Tongue (tissue), 2 donors: ENCODE results near the gene DPEP2NB. TPM values are rescaled to one million over a fixed set of nuclear protein-coding genes. Genes with fewer than 3 reads are reported as not detected.
"Not testable (repeated sequence)": the region's sequence is repeated elsewhere in the genome, so short reads cannot be mapped to it uniquely, and the experiment has no call there.

Experiments
- DNase-seq: peaks from one replicate; pipeline ENCODE4 v3.0.0-alpha.2; 2015
- total RNA-seq: library from RNA; depleted of rRNA; stranded (reverse); fragments of >200 nt; gene quantifications from one replicate; pipeline ENCODE4 v1.2.3, GENCODE V29; 2014

DPEP2NB gene
- total RNA-seq, 1 donor from 2014 or later, result not detected

DNA sequence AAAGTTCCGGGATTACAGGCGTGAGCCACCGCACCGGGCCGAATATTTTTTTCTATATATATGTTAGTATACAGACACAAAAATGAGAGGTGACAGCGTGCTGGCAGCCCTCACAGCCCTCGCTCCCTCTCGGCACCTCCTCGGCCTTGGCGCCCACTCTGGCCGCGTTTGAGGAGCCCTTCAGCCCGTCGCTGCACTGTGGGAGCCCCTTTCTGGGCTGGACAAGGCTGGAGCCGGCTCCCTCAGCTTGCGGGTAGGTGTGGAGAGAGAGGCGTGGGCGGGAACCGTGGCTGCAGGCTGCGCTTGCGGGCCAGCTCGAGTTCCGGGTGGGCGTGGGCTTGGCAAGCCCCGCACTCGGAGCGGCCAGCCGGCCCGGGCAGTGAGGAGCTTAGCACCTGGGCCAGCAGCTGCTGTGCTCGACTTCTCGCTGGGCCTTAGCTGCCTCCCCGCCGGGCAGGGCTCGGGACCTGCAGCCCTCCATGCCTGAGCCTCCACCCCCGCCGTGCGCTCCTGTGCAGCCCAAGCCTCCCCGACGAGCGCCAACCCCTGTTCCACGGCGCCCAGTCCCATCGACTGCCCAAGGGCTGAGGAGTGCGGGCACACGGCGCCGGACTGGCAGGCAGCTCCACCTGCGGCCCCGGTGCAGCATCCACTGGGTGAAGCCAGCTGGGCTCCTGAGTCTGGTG is 33.6 kb downstream of the DPEP2NB start:
- no peak for DNase-seq

DNA sequence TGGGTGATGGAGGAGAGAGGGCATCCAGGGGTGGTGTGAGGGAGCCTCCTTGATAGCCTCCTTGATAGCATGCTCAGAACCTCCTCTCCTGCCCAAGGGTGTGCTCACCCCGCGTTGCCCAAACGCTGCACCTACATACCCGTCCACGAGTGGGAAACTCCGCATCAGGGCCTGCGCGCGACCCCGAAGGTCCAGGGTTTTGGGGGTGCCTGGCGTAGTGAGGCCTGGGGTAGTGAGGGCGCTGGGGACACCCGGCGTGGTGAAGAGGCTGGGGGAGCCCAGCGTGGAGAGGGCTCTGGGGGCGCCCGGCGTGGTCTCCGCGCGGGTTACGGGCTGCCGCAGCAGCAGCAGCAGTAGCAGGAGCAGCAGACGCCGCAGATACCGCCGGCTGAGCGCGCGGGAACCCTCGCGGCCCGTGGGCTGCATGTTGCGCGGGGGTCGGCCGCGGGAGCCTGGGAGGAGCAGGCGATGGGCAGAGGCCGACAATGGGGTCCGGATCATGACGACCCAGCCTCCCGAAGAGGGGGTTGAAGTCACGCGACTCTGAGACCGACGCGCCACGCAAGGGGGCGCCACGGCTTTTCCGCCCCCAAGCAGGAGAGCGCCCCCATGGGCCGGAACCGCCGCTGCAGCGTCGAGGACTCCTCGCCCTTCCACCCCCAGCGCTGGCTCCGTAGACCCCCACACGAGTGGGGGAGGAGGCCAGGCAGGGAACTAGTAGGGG is 35.6 kb downstream of the DPEP2NB start, which contains the start of gene DPEP3:
Gene DPEP3, minus strand, starts transcription at position 545 of the 724 bp plus-strand sequence. Its CDS starts 119 bp downstream, at position 426.
- no peak for DNase-seq

DNA sequence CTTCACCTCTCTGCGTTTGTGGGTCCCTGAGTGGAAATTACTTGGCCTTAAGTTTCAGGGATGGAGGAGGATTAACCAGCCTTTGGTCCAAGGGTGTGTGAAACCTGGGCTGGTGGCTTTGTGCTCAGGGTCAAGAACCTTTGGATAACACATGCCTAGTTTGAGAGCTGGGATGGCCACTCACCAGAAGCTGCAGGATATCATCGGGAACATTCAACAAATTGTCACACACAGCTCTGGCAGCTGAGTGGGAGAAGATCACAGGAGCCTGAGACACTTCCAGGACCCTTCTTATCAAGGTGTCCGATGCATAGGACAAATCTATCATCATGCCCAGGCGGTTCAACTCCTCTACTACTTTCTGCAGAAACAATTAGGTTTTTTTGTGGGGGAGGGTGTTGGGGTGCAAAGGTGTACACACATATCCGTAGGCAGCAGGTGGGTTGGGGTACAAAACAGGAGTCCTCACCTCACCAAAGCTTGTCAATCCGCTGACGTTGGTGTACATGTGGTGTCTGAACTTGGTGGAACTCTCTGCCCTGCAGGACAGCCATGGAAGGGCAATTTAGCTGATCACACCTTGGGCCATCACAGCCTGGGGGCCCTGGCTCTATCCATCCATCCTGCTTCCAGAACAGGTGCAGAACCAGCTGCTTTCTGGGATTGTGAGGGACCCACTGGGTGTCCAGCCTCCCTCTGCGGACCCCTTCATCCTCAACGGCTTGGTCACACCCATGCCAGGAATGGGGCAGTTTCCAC is 38.1 kb downstream of the DPEP2NB start:
- DNase-seq, result no peak

DNA sequence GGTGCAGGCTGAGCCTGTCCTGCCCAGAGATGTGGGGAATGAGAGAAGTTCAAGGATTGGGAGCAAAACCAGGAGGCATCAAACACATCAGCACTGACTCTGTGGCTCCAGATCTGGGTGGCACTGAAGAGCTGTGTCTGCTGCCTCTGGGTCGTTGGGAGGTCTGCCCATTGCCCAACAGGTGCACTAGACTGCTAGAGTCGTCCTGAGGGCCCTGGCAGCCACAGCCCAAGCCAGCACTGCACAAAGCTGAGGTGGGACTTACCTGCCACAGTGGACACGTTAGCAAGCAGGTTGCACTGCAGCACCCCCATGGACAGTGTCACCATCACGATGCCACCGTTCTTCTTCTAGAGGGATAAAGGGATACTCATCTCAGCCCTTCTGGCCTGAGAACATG is 38.7 kb downstream of the DPEP2NB start:
- no peak for DNase-seq

DNA sequence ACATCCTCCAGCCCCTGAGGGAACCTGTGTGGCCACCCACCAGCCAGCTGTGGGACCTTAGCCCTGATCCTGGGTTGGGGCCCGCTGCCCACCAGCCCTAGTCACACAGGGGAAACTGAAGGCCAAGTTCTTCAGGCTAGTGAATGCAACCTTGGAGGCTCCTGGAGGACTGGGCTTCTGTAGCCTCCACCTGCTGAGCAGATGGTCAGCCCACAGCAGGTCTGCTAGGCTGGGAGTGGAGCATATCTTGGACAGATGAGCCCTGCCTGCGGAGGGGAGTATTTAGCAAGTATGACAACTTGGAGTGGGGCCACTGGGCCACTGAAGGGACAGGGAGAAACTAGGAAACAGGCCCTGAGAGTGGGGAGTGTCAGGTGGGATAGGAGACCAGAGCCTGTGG is 39.5 kb downstream of the DPEP2NB start:
- no peak for DNase-seq

DNA sequence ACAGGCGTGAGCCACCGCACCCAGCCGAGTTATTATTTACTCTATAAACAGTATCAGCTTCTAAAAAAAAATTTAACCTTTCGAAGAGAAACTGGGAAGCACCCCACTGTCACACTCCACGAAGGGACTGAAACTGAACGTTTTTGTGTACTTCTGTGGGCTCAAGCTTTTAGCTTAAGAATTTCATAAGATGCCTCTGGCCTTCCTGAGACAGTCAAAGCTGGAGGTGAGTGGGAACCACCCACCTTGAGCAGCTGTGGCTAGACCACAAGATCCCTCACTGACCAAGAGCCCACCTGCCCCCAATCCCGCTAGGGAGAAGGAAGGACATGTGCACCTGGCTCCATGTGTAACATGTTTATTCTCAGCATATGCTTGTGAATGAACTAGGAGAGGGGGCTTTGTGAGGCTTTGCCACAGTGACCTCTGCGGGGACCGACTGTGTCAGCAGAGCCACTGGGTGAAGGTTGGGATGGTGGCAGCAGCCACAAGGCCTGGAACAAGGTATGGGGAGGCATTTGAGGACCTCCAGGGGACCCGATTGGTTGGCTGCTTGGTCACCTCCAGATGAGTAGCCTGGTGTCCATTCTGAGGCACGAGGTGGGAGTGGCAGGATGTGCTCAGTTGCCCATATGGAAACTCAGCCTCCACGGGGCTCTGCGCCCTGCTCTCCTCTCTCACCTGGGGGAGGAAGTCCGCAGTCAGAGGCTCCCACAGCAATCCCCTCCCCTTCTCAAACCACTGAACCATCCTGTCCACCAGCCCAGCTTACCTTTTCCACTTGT is 40.2 kb downstream of the DPEP2NB start:
- DNase-seq, result no peak

DNA sequence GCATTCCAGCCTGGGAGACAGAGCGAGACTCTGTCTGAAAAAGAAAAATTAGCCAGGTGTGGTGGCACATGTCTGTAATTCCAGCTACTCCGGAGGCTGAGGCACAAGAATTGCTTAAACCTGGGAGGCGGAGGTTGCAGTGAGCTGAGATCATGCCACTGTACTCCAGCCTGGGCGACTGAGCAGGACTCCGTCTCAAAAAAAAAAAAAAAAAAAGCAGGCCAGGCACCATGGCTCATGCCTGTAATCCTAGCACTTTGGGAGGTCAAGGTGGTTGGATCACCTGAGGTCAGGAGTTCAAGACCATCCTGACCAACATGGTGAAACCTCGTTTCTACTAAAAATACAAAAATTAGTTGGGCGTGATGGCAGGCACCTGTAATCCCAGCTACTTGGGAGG is 43.4 kb downstream of the DPEP2NB start:
- DNase-seq, result not testable (repeated sequence)

DNA sequence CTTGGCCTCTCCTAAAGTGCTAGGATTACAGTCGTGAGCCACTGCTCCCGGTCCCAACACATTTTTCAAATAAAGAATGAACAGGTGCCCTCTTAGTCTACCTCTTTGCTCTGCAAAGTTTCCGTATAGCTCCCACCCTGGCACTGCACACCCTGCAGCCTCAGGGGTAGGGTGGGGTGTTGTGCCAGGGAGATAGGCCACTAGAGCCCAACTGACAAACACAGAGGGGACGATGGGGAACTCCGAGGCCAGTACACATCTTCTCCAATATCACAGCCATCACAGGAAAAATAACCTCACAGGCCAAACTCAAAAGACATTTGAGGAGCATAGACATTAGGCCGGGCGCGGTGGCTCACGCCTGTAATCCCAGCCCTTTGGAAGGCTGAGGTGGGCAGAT is 44.6 kb downstream of the DPEP2NB start:
- no peak for DNase-seq

DNA sequence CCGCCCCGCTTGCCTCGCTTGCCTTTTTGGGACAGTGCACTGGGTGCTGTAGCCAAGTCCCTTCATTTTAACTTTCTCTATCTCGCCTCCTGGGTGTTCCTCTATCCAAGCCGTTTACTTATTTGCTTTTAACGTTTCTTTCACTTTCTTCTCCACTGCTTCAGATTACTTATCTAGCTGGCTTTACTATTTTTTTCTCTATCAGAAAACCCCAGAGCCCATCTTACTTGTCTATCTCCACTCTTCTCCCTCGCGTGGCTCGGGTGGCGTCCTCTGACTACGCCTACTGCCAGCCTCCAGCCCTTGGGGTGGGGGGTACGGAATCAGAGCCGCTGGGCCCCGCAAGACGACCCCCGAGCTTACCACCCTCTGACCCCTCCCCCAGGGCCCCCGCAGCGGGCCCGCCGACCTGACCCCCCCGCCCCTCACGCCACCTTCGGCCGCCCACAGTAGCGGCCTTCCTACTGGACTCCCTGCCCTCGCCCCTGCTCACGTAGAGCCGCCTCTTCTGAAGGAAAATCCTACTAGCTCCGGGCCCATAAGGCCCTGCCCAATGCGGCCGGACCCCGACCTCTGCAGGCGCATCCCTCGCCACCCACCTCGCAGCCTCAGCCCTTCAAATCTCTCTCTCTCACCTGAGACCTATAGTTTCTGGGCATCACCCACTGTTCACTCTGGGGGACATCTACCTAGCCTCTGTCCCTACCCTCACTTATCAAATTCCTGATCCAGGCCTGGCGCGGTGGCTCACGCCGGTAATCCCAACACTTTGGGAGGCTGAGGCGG is 46.3 kb downstream of the DPEP2NB start:
- no peak for DNase-seq

DNA sequence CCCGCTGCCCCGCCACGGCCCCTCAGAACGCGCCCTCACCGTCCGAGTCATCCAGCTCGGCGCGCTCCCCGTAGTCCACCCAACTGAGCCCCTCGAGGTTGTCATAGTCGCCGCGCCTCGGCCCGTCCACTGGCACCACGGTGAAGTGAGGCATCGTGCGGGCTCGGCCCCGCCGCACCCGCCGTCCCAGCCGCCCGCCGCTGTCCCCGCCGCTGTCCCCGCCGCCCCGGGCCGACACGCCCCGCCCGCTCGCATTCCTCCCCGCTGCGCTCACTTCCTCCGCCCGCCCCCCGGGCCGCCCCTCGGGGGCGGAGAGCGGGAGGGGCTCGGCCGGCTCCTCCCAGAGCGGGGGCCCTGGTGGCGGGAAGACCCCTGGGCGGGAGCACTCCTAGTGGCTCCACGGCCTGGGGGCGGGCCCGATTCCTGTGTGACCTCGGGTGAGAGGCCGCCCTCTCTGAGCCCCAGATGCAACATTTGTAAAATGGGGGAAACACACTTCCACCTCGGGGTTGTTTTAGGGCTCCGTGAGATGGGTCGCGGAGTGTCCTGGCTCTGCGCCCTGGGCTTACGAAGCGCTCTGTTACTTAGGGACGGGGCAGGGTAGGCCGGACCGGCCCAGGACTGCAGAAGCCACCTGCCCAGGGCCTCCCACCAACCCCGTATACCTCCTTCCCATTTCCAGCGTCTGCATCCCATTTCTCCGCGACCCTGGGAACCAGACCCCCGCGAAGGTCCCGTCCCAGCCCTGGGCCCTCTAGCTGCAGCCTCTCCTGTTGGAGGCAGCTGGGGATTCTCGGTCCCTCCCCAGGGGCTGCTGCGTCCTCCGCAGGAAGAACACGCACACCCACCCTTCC is 47.1 kb downstream of the DPEP2NB start, which contains the start of gene SLC12A4:
Gene SLC12A4, minus strand, starts transcription at position 238 of the 854 bp plus-strand sequence. Its CDS starts 84 bp downstream, at position 154.
- peak; percentile 96 for DNase-seq

DNA sequence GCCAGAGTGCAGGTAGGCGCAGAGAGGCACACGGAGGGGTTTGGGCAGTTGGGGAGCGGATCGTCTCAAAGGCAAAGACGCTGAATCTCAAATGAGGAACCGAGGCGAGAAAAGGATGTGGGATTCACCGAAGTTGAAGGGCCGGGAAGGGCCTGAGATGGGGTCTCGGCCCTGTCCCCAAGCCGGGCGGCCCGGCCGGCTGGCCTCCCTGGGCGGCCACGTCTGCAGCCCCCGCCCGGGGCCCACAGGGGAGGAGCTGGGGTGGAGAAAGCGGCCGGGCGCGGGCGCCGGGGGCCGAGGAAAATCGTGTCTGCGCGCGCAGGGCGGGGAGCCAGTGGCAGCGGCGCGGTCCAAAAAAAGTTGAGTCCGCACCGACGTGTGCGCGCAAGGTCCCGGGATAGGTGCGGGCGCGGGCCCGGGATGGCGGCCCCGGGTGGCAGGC is 47.7 kb downstream of the DPEP2NB start:
- DNase-seq, result peak; percentile 77

DNA sequence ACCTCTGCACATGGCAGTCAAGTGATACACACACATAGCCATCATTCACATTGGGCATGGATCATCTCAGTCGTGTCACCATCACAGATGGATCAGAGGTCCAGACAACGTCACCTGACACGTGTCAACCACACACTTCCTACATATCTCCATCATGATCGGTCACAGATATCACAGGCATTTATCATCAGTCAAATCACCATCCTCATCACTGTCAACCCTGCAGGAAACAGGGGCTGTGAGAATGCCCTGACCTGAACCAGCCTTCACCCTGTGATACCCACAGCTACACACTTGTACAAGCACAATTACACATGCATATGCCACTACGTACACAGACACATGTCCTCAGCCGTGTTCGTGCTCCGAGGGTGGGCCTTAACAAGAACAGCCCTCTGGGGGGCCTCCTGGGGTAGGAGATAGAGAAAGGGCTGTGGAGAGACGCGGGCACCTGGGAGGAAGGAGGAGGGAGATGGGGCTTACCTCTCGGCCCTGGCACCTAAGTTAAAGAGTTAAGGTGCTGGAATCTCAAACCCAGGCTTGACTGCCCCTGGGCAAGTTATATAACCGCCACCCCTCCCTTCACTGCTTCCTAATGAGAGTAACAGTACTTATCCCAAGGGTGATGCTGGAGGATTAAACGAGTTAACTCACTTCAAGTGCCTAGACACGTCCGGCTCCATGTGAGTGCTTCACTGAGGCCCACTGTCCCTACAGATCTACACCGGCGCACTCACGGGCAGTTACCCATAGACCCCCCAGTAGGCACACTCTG is 48.3 kb downstream of the DPEP2NB start:
- DNase-seq, result peak; percentile 33

DNA sequence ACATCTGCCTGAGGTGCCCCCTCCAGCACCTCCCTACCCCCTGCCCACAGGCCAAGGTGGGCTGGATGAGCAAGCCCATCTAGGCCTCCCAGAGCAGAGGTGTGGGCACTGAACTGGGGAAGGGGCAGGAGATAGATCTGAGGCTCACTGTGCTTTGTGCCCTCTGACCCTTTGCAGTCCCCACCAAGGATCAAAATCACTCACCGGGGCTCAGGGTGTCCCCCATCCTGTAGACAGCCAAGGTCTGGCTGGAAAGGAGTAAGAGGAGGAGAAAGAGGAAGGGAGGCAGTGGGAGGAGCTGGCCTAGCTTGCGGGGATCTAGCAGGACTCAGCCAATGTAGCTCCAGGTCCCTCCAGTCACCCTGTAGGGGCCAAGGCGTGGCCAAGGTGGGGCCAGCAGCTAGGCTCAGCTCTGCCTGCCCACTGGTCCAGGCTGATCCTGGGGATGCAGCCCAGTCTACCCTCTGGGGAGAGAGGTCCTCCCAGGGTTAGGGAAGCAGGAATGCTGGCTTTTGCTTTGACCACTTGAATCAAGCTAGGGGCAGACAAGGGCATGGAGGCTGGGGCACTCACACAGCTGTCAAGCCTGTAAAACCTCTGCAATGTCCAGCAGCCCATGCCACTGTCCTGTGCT is 49.0 kb downstream of the DPEP2NB start:
- no peak for DNase-seq

DNA sequence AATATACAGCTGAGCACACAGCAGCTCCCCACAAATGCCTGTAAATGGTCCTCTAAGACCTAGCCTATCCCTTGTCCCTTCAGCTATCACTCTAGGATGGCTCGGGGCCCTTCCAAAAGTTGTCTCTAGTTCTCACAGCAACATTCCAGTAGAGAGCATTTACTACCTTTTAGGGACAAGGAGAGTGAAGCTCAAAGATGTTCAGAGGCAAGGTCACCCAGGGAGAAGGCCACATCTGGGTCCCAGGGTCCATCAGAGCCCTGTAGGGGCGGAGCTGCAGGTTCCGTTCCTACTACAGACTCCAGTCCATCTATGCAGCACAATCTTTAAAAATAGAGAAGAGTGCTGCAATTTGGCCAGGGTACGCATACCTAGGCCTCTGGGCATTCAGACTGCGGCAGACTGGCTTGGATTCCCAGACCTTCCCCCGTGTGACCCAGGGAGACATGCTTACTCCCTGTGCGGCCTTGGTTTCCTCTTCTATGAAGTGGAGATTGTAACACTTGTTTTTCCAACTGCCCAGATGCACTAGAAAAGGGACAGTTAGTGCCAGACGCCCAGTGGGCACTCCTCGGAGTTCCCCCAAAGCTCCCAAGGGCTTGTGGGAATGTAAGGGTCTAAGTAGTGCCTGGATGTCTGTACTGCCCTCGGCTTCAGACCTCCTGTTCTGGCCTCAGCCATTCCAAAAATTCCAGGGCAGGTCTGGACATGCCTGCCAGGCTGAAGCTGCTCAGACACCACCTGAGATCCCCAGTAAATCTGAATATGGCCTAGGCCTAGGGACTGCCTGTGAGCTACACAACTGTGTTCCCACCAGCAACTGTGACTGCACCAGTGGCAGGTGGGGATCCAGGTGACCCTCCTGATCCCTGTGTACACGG is 49.8 kb downstream of the DPEP2NB start:
- no peak for DNase-seq

DNA sequence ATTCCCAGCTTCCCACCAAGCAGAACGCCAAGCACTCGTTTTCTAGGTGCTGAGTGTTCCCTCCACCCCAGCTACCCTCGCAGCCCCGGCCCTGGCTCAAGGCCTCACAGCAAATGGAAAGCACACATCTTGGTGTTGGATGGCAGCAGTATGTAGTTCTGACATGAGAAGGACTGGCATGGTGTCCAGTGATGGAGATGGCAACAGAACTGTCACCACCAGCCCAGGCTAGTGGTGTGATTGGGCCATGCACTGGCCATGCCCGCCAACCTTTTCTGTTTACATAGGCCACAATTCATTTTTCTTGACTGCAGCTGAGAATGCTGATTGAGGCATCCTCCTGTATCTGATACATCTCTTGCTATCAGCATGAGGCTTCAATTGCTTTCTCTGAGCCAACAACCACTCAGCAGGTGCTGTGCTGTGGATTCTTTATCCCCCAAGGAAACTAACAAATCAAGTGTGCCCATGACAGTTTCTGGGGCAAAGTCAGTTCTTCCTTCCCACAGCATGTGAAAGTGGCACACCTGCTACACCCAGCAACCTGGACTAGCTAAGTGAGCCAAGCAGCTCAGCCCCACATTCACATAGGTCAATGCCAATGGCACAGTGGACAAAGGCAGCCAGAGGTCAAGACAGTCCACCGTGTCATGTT is 51.1 kb downstream of the DPEP2NB start:
- no peak for DNase-seq

DNA sequence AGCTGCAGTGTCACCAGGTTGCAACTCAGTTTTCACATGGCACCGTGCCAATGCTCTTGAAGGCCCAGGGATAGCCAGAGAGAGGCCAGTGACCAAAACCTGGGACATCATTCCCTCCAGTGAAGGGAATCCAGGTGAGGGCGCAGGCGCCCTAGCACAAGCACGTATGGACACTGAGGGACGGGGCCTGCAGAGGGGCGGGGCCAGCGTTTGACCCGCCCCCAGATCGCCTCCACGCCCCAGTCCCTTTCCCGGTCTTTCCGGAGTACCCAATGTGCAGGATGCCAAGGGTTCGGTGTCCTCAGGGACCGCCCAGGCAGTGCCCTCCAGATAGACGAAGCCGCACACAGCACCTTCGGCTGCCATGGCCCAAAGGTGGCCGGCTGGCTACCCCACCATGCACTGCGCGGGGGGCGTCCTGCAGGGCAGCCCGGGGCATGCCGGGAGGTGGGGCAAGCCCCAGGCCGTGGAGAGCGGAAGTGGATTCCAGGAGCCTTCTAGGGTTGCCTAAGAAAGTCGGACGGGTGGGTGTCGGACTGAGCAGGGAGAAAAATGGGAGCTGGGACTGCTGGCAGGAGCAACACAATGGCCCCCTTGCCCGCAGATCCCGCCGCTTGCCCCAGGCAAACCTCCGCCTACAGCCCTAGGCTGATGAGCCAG is 51.9 kb downstream of the DPEP2NB start:
- peak; percentile 54 for DNase-seq
